ENCODE results near the gene PTBP3. TPM values are rescaled to one million over a fixed set of nuclear protein-coding genes. Genes with fewer than 3 reads are reported as not detected.
A peak's percentile ranks its signal among the peaks of the same experiment; 100 is the strongest.

The PTBP3 gene
- total RNA-seq, 2 experiments from 2014 or later: 147 to 231 TPM

DNA sequence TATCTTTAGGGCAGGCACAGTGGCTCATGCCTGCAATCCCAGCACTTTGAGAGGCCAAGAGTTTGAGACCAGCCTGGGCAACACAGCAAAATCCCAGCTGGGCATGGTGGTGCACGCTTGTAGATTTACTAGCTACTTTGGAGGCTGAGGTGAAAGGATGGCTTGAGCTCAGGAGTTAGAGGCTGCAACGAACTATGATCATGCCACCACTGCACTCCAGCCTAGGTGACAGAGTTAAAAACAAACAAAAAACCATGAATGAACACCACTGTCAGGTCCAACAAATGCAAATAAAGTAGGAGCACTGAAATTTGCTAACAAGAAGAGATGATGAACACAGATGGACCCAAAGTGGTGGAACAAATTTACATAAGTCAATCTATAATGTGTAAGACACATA lies 4.9 kb downstream of the PTBP3 start:
- Mint-ChIP-seq H3K36me3 (ENCODE audit: low read depth) (peaks cover 41% of the 10 kb centered on the region), H3K27ac (no peak overlapping the region)
- POLR2A ChIA-PET: no interaction called here

DNA sequence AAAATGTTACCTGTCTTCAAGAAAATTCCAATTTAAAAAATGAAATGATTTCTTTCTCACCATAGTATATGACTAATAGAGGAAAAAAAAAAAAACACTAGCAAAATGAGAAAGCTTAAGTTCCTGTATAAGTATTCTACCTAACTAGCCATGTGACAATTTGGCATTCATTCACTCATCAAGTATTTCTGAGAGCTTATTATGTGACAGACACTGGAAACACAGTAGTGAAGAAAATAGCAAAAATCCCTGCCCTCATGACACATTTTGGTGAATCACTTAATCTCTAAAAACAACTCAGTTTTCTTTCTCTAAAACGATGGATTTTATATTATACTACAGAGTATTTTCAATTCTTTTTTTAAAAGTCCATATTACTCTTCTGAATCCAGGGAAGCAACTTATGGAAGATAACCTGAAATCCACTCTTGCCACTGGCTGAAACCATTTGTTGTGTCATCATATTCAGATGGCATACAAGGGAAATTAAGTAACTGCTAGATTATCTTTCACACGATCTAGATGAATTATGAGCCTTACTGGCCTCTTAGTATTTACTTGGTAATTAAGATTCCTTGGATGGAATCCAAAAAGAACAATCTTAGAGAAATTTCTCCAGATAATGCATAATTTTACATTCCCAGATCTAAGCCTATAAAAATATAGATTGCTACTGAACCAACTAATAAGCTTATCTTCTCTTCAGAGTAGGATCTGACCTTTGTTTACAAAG lies 5.5 kb downstream of the PTBP3 start:
- no peak for DNase-seq

More for the DNA sequence above, 4.9 kb downstream of the PTBP3 start:
- CTCF ChIA-PET: interaction anchor here (0.6 to 1.2 kb wide), 3 partner anchors 9 to 197 kb away, joined by 3 to 4 read pairs (median 4); no protein-coding TSS in a partner anchor
- Mint-ChIP-seq H3K4me1 (peaks cover 60% of the 10 kb centered on the region), H3K27me3 (no peaks in the 10 kb centered on the region), H3K4me3 (no peak overlapping the region), H3K9me3 (peaks cover 16% of the 10 kb centered on the region)
- no peak for DNase-seq

DNA sequence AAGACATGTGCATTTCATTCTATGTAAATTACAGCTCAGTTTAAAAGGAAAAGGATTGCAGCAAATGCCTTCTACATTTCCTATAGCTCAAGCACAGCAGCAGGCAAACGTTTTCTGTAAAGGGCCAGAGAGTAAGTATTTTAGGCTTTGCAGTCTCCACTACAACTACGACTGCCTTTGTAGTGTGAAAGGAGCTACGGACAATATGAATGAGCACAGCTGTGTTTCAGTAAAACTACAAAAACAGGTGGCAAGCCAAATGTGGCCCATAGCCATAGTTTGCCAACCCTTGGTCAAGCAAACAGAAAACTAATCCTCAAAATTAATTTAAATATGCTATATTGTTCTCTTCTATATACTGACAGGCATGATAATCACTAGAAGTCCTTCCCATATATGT lies 7.2 kb downstream of the PTBP3 start:
- CTCF ChIA-PET: interaction anchor here (1.2 to 1.3 kb wide), 2 partner anchors 95 to 227 kb away, joined by 3 read pairs; no protein-coding TSS in a partner anchor
- no peak overlapping the region for H3K4me3 Mint-ChIP-seq
- peaks cover 59% of the 10 kb centered on the region for H3K36me3 Mint-ChIP-seq (ENCODE audit: low read depth)
- H3K27me3 Mint-ChIP-seq: no peaks in the 10 kb centered on the region
- peaks cover 60% of the 10 kb centered on the region for H3K4me1 Mint-ChIP-seq
- no peak overlapping the region for H3K27ac Mint-ChIP-seq
- no peak for DNase-seq
- peaks cover 23% of the 10 kb centered on the region for H3K9me3 Mint-ChIP-seq
- POLR2A ChIA-PET: no interaction called here

More for the DNA sequence above, 5.5 kb downstream of the PTBP3 start:
- peak overlapping the region; percentile 50 for H3K27ac Mint-ChIP-seq
- CTCF ChIA-PET: interaction anchor here (0.6 to 0.7 kb wide), 3 partner anchors 17 to 197 kb away, joined by 3 to 4 read pairs (median 3); no protein-coding TSS in a partner anchor
- POLR2A ChIA-PET: no interaction called here
- no peak overlapping the region for H3K4me3 Mint-ChIP-seq
- peaks cover 47% of the 10 kb centered on the region for H3K36me3 Mint-ChIP-seq (ENCODE audit: low read depth)
- H3K27me3 Mint-ChIP-seq: no peaks in the 10 kb centered on the region
- peaks cover 63% of the 10 kb centered on the region for H3K4me1 Mint-ChIP-seq
- H3K9me3 Mint-ChIP-seq: peaks cover 19% of the 10 kb centered on the region

DNA sequence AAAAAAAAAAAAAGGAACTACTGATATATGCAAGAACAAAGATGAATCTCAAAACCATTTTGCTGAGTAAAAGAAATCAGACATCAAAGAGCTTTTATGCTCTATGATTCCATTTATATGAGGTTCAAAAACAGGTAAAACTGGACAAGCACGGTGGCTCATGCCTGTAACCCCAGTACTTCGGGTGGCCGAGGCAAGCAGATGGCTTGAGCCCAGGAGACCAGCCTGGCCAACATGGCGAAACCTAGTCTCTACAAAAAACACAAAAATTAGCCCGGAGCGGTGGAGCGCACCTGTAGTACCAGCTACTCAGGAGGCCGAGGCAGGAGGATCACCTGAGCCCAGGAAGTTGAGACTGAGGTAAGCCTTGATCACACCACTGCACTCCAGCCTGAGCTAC lies 7.8 kb downstream of the PTBP3 start:
- Mint-ChIP-seq H3K27ac (peak overlapping the region; percentile 46), H3K36me3 (ENCODE audit: low read depth) (peaks cover 62% of the 10 kb centered on the region), H3K4me3 (no peak overlapping the region), H3K27me3 (no peaks in the 10 kb centered on the region), H3K4me1 (peaks cover 56% of the 10 kb centered on the region), H3K9me3 (peaks cover 25% of the 10 kb centered on the region)
- ChIA-PET CTCF (interaction anchor here (0.6 to 1.2 kb wide), 3 partner anchors 227 to 867 kb away, joined by 3 read pairs; no protein-coding TSS in a partner anchor), POLR2A (no interaction called here)
- DNase-seq: no peak

DNA sequence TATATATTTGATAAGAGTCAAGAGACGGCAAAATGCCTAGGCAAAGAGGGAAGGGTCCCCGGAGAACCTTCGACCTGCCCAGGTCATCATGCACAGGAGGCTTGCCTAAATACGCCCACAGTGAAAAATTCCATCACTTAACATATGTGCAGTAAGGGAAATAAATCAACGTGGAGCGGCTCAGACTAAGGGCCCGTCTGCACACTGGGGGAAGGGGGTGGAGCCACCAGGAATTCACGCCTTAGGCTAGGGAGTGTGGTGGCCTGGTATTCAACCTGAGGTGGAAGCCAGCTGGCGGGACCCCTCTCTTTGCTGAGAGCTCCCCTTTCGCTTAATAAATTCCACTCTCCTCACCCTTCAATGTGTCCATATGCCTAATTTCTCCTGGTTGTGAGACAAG lies 8.3 kb downstream of the PTBP3 start:
- no peak overlapping the region for H3K27ac Mint-ChIP-seq
- CTCF ChIA-PET: interaction anchor here (0.7 kb wide), 1 partner anchor 867 kb away, joined by 3 read pairs; no protein-coding TSS in a partner anchor
- peaks cover 53% of the 10 kb centered on the region for H3K4me1 Mint-ChIP-seq
- H3K36me3 Mint-ChIP-seq (ENCODE audit: low read depth): peaks cover 62% of the 10 kb centered on the region
- no peak overlapping the region for H3K4me3 Mint-ChIP-seq
- no peaks in the 10 kb centered on the region for H3K27me3 Mint-ChIP-seq
- no peak for DNase-seq
- peaks cover 25% of the 10 kb centered on the region for H3K9me3 Mint-ChIP-seq
- POLR2A ChIA-PET: no interaction called here

DNA sequence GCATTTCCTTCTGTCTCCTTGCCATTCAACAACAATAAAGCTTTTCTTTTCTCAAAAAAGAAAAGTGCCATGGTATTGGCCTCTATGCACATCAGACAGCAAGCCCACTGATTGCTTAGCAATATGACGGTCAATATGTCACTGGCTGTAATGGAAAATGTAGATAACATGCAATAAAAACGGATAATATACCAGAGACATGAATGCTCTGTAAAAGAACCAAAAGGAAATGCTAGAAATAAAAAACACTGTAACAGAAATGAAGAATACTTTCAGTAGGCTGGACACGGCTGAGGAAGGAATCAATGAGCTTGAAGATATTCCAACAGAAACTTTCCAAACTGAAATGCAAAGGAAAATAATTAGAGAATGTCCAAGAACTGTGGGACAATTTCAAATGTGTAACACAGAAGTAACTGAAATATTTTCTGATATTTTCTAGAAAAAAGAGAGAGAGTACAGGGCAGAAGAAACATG lies 10.0 kb downstream of the PTBP3 start:
- Mint-ChIP-seq H3K27me3 (no peaks in the 10 kb centered on the region), H3K4me1 (peaks cover 54% of the 10 kb centered on the region), H3K36me3 (ENCODE audit: low read depth) (peaks cover 70% of the 10 kb centered on the region), H3K4me3 (no peak overlapping the region), H3K27ac (no peak overlapping the region), H3K9me3 (peaks cover 25% of the 10 kb centered on the region)
- no peak for DNase-seq
- ChIA-PET POLR2A (no interaction called here), CTCF (interaction anchor here (1.6 kb wide), 1 partner anchor 10 kb away, joined by 3 read pairs; no protein-coding TSS in a partner anchor)

DNA sequence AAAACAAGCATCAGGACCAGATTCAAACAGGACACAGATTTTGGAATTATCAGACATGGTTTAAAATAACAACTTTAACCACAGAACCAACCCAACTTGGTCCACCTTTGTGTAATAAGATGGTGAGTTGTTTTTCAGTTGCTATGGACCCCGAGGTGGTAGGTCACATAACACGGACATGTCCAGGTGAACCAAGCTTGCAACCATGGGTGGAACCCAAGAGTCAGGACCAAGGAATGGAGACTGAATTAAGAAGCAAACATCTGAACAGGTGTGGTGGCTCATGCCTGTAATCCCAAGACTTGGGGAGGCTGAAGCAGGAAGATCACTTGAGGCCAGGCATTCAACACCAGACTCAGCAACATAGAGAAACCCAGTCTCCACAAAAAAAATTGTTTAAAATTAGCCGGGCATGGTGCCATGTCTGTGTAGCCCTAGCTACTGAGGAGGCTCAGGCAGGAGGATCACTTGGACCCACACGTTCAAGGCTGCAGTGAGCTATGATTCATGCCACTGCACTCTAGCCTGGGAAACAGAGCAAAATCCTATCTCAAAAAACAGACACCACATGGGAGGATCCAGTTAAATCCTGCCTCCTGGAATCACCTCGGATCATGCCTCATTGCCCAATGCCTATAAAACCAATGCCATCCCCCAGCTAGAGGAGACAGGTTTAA lies 10.6 kb downstream of the PTBP3 start:
- CTCF ChIA-PET: interaction anchor here (1.2 to 1.6 kb wide), 2 partner anchors 10 to 11 kb away, joined by 3 read pairs; partner anchors contain the start of gene PTBP3
- no peak overlapping the region for H3K27ac Mint-ChIP-seq
- peaks cover 25% of the 10 kb centered on the region for H3K9me3 Mint-ChIP-seq
- H3K36me3 Mint-ChIP-seq (ENCODE audit: low read depth): peaks cover 70% of the 10 kb centered on the region
- no peak overlapping the region for H3K4me3 Mint-ChIP-seq
- POLR2A ChIA-PET: interaction anchor here (0.6 kb wide), 1 partner anchor 23 kb away, joined by 10 read pairs; no protein-coding TSS in a partner anchor
- no peak for DNase-seq
- peaks cover 54% of the 10 kb centered on the region for H3K4me1 Mint-ChIP-seq
- H3K27me3 Mint-ChIP-seq: no peaks in the 10 kb centered on the region

DNA sequence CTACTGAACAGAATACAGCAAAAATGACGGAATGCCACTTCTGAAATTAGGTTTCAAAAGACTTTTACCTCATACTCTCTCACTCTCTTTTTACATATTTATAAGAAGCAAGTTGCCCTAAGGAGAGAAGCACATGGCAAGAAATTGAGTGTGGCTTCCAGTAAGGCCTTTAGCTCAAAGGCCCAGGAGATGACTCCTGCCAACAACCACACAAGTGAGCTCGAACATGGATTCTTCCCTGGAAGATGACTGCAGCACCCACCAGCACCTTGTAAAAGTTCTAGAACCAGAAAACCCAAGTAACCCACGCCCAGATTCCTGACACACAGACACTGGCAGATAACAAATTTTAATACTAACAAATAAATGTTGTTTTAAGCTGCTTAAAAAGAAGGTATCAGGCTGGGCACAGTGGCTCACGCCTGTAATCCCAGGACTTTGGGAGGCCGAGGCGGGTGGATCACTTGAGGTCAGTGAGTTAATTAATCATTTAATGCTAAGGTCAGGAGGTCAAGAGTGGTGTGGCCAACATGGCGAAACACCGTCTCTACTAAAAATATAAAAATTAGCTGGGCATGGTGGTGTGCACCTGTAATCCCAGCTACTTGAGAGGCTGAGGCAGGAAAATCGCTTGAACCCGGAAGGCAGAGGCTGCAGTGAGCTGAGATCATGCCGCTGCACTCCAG lies 17.0 kb downstream of the PTBP3 start:
- POLR2A ChIA-PET: no interaction called here
- DNase-seq: no peak
- Mint-ChIP-seq H3K4me1 (peaks cover 56% of the 10 kb centered on the region), H3K27ac (peak overlapping the region; percentile 87), H3K36me3 (ENCODE audit: low read depth) (peaks cover 50% of the 10 kb centered on the region), H3K4me3 (no peak overlapping the region), H3K27me3 (no peaks in the 10 kb centered on the region), H3K9me3 (peaks cover 6% of the 10 kb centered on the region)
- CTCF ChIA-PET: interaction anchor here (0.6 to 1.3 kb wide), 2 partner anchors 17 to 160 kb away, joined by 3 to 5 read pairs; partner anchors contain the start of gene PTBP3

DNA sequence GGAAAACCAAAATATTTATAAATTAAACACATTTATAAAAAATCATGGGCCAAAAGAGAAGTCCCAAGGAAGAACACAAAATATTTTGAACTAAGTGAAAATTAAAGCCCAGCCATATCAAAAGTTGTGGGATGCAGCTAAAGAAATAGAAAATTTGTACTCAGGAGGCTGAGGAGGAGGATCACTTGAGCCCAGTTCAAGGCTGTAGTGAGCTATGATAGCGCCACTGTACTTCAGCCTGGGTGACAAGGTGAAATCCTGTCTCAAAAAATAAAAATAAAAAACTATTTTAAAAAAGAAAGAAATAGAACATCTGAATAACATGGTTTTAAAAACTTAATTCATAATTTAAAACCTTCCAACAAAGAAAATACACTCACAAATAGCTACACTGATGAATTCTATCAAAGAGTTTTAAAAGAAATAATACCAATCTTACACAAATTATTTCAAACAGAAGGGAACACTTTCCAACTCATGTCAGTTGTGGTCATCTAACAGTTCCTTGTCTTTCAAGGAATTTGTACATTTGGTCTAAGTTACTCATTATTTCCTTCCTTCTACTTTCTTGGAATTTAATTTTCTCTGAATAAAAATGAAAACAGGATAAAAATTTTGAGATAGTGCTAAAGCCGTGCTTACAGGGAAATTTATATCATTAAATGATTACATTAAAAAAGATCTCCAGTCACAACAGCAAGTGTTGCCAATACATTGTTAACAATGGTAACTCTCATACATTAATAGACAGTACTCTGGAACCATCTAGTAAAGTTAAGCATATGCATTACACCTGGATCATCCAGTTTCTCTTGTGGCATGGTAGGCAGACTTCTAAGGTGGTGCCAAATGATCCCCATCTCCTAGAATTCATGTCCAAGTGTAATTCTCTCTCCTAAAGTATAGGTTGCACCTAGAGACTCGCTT lies 17.8 kb downstream of the PTBP3 start:
- Mint-ChIP-seq H3K9me3 (peaks cover 4% of the 10 kb centered on the region), H3K27me3 (no peaks in the 10 kb centered on the region), H3K4me3 (no peak overlapping the region), H3K4me1 (peaks cover 57% of the 10 kb centered on the region), H3K36me3 (ENCODE audit: low read depth) (peaks cover 49% of the 10 kb centered on the region), H3K27ac (peak overlapping the region; percentile 87)
- POLR2A ChIA-PET: no interaction called here
- DNase-seq: no peak
- CTCF ChIA-PET: interaction anchor here (0.6 to 1.3 kb wide), 5 partner anchors 18 to 1177 kb away, joined by 3 to 5 read pairs (median 3); partner anchors contain the start of gene PTBP3

DNA sequence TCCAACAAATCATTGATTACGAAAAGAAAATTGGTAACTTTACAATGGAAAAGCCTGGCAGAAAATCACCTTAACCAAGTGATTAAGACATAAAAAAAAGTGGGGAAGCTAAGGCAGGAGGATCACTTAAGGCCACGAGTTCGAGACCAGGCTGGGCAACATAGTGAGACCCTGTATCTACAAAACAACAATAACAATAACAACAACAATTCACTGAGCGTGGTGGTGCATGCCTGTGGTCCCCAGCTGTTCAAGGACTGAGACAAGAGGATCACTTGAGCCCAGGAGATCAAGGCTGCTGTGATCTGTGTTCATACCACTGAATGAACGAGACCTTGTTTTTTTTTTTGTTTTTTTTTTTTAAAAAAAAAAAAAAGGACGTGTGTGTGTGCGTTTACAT lies 21.3 kb downstream of the PTBP3 start:
- H3K36me3 Mint-ChIP-seq (ENCODE audit: low read depth): peaks cover 28% of the 10 kb centered on the region
- CTCF ChIA-PET: no interaction called here
- H3K4me3 Mint-ChIP-seq: no peak overlapping the region
- no peak for DNase-seq
- peaks cover 2% of the 10 kb centered on the region for H3K9me3 Mint-ChIP-seq
- no peaks in the 10 kb centered on the region for H3K27me3 Mint-ChIP-seq
- peaks cover 34% of the 10 kb centered on the region for H3K4me1 Mint-ChIP-seq
- POLR2A ChIA-PET: no interaction called here
- no peak overlapping the region for H3K27ac Mint-ChIP-seq

DNA sequence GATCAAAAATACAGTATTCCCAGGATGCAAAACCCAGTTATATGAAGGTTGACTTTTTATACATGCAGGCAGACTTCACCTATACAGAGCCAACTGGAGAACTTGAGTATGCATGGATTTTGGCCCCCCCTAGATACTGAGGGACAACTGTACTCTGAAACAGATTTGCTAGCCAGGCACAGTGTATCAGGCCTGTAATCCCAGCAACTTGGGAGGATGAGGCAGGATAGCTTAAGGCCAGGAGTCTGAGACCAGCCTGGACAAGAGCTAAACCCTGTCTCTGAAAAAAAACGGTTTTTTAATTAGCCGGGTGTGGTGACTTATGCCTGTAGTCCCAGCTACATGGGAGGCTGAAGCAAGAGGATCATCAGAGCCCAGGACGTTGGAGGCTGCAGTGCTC lies 21.9 kb downstream of the PTBP3 start:
- ChIA-PET POLR2A (no interaction called here), CTCF (no interaction called here)
- H3K36me3 Mint-ChIP-seq (ENCODE audit: low read depth): peaks cover 27% of the 10 kb centered on the region
- H3K9me3 Mint-ChIP-seq: peaks cover 2% of the 10 kb centered on the region
- no peak overlapping the region for H3K27ac Mint-ChIP-seq
- H3K4me3 Mint-ChIP-seq: no peak overlapping the region
- no peak for DNase-seq
- H3K27me3 Mint-ChIP-seq: no peaks in the 10 kb centered on the region
- peaks cover 29% of the 10 kb centered on the region for H3K4me1 Mint-ChIP-seq

DNA sequence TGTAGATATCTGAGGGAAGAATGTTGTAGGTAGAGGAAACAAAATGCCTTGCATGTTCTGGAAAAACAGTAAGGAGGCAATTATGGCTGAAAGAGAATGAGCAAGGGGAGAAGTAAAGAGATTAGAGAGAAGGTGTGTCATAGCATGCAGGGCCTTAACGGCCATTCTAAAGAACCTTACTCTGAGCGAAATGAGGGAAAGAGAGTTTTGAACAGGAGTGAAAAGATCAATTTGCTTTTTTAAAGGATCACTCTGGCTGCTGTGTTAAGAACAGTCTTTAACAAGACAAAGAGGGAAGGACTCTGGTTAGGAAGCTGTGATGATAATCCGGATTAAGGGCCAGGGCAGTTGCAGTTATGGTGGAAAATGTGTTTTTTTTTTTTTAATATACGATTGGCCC lies 22.6 kb downstream of the PTBP3 start:
- ChIA-PET POLR2A (no interaction called here), CTCF (no interaction called here)
- Mint-ChIP-seq H3K9me3 (peaks cover 2% of the 10 kb centered on the region), H3K4me3 (no peak overlapping the region), H3K36me3 (ENCODE audit: low read depth) (peaks cover 23% of the 10 kb centered on the region), H3K27ac (no peak overlapping the region), H3K4me1 (peaks cover 23% of the 10 kb centered on the region), H3K27me3 (no peaks in the 10 kb centered on the region)
- DNase-seq: no peak
